Left lung (tissue), 10 donors: ENCODE results near the gene HEY2. TPM values are rescaled to one million over a fixed set of nuclear protein-coding genes. Genes with fewer than 3 reads are reported as not detected.

Experiments used
- ATAC-seq: fragments of 200-7000 bp; cut with Tn5 transposase; one replicate; pipeline ENCODE4 v1.9.1; 2020; ENCODE audit warnings: moderate library complexity
- DNase-seq, 4 donors: peaks; one replicate each; pipeline ENCODE4 v3.0.0-alpha.2; 2013 to 2020
- H3K27ac ChIP-seq, 2 donors: fragments of 200-600 bp; sonication (generic) in 1 of 2; one replicate each; pipeline versions ENCODE4 v1.5.0 to v1.8.0; 2020 to 2021
- H3K27me3 ChIP-seq, 2 donors: fragments of 200-600 bp; sonication (generic) in 1 of 2; one replicate each; pipeline versions ENCODE4 v1.5.0 to v1.8.0; 2020 to 2021
- H3K36me3 ChIP-seq, 2 donors: fragments of 200-600 bp; sonication (generic) in 1 of 2; one replicate each; pipeline versions ENCODE4 v1.5.0 to v1.8.0; 2020 to 2021
- H3K4me1 ChIP-seq, 2 donors: fragments of 200-600 bp; one replicate each; pipeline ENCODE4 v1.8.0; 2021
- H3K4me3 ChIP-seq, 2 donors: fragments of 200-600 bp; sonication (generic) in 1 of 2; one replicate each; pipeline versions ENCODE4 v1.5.0 to v1.8.0; 2020 to 2021; ENCODE audit warnings: mild to moderate bottlenecking in 1 of 2
- H3K9me3 ChIP-seq, 2 donors: fragments of 200-600 bp; sonication (generic) in 1 of 2; one replicate each; pipeline versions ENCODE4 v1.5.0 to v1.8.0; 2020 to 2021
- intact Hi-C, 2 donors: fragments of 100-400 bp; cut with DNase I; formaldehyde crosslinking; loops; one replicate each; pipeline versions ENCODE4 v1.11.2 to v1.14.2; 2022
- polyA plus RNA-seq, 6 donors: library from polyadenylated mRNA; unstranded; fragments of 120-200 nt; gene quantifications; one replicate each; pipeline ENCODE4 v1.2.1, GENCODE V29; 2013; ENCODE audit not compliant: insufficient read length in 6 of 6
- total RNA-seq, 2 donors: library from RNA; stranded (reverse); fragmentation: NEBNext Ultra II Directional; extraction: Animal tissue kit (Norgen Biotek cat#: 25700); gene quantifications; one replicate each; pipeline ENCODE4 v1.2.1, GENCODE V29; 2021
- TF ChIP-seq, protein P1 (sequence below), 2 donors: fragments of 200-600 bp; sonication (generic) in 1 of 2; IDR thresholded peaks; one replicate each; pipeline versions ENCODE4 v1.5.0 to v1.8.0; 2021; ENCODE audit warnings: antibody characterized with exemption in 2 of 2
- donor health status: DM: no; HTN: yes; CAD: no.
- donor health status: DM: no; HTN: no; CAD: no.

HEY2 gene
- total and polyA plus RNA-seq, 8 donors = 1.1 to 3.6 (median 1.5) TPM

DNA sequence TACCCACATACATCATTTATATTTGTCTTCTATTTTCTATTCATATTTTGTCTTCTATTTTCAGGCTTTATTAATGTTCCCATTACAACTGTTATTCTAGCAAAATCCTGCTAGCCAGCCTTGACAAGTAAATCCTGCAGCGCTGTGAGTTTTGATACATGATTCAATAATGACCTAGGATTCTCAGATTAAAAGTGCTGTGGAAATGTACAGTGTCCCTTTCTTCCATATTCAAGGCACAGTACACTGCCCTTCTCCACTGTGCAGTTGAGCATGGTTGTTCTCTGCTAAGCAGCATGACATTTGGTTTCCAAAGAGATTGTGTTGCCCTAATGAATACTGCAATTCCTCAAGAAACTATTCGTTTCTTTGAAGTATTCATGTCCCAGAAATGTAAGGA is 5.8 kb upstream of the HEY2 start:
- no peak overlapping the region for H3K4me3 ChIP-seq
- TF ChIP-seq, protein P1, sequence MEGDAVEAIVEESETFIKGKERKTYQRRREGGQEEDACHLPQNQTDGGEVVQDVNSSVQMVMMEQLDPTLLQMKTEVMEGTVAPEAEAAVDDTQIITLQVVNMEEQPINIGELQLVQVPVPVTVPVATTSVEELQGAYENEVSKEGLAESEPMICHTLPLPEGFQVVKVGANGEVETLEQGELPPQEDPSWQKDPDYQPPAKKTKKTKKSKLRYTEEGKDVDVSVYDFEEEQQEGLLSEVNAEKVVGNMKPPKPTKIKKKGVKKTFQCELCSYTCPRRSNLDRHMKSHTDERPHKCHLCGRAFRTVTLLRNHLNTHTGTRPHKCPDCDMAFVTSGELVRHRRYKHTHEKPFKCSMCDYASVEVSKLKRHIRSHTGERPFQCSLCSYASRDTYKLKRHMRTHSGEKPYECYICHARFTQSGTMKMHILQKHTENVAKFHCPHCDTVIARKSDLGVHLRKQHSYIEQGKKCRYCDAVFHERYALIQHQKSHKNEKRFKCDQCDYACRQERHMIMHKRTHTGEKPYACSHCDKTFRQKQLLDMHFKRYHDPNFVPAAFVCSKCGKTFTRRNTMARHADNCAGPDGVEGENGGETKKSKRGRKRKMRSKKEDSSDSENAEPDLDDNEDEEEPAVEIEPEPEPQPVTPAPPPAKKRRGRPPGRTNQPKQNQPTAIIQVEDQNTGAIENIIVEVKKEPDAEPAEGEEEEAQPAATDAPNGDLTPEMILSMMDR (IDR thresholded peaks at IDR 0.05) = no peak
- no peaks in the 10 kb centered on the region for H3K9me3 ChIP-seq
- peaks cover 4 to 22% of the 10 kb centered on the region in 2 donors for H3K4me1 ChIP-seq
- H3K36me3 ChIP-seq = no peaks in the 10 kb centered on the region
- ATAC-seq = no peak
- no peak overlapping the region for H3K27ac ChIP-seq
- peaks cover 40 to 74% of the 10 kb centered on the region in 2 donors for H3K27me3 ChIP-seq
- intact Hi-C loops = no loop called here
- no peak for DNase-seq

DNA sequence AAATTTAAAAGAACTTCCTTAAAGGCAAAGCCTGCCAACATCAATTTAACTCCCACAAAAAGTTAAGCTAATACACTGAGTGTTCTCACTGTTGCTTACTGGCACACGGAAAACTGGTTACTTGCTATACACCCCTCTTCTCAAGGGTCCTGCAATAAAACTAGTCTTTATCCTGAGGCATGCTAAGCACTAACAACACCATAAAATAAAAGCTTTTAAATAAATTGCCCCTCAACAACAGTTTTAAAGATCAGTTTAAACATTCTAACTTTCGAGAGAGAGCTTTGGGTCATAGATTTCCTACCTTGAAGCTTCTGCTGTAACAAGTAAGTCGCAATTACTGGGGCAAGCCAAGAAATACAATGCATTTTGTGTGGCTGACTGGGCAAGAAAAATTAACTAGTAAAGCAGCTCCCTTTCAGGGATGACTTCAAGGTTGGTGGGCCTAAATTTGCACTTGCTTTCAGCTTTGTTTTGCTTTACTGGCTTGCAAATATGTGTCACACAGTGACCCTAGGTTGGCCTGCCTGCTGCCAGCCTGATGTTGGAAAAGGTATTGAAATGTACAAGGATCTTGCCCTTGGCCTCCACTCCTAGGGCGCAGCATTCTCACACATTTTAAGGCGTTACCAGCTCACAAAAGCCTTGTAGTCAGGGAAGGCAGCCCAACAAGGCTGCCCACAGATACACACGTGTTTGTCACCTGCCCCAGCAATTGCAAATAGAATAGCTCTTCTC is 4.0 kb upstream of the HEY2 start:
- H3K27me3 ChIP-seq = peaks cover 44 to 85% of the 10 kb centered on the region in 2 donors
- no peak for DNase-seq

DNA sequence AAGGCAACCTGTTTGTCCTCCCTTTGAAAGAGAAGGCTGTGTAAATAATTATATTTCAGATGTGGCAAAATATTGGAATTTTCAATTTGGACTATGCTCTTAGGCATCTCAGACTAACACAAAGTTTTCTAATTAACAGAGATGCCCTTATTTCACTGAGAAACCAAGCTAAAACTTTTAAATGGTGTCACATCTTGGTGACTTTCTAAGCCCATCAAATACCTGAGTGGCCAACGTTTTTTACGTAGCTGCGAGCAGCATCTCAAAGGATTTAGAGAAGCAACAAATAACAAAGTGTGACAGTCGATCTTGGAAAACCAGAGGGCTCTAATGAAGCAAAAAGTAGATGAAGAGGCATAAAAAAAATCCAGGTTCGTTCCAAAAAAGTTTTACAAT is 3.4 kb upstream of the HEY2 start:
- Histone ChIP-seq H3K36me3 (no peaks in the 10 kb centered on the region), H3K27ac (no peak overlapping the region), H3K27me3 (peaks cover 49 to 91% of the 10 kb centered on the region in 2 donors), H3K4me1 (peaks cover 8 to 43% of the 10 kb centered on the region in 2 donors), H3K4me3 (no peak overlapping the region), H3K9me3 (no peaks in the 10 kb centered on the region)
- DNase-seq (no peak), ATAC-seq (no peak)
- intact Hi-C loops = no loop called here
- TF ChIP-seq, protein P1 (IDR thresholded peaks at IDR 0.05) = no peak

More for the DNA sequence above, 4.0 kb upstream of the HEY2 start:
- ATAC-seq = no peak
- intact Hi-C loops = no loop called here
- TF ChIP-seq, protein P1 (IDR thresholded peaks at IDR 0.05) = no peak
- Histone ChIP-seq H3K4me3 (no peak overlapping the region), H3K4me1 (peaks cover 8 to 38% of the 10 kb centered on the region in 2 donors), H3K9me3 (no peaks in the 10 kb centered on the region), H3K36me3 (no peaks in the 10 kb centered on the region), H3K27ac (no peak overlapping the region)

DNA sequence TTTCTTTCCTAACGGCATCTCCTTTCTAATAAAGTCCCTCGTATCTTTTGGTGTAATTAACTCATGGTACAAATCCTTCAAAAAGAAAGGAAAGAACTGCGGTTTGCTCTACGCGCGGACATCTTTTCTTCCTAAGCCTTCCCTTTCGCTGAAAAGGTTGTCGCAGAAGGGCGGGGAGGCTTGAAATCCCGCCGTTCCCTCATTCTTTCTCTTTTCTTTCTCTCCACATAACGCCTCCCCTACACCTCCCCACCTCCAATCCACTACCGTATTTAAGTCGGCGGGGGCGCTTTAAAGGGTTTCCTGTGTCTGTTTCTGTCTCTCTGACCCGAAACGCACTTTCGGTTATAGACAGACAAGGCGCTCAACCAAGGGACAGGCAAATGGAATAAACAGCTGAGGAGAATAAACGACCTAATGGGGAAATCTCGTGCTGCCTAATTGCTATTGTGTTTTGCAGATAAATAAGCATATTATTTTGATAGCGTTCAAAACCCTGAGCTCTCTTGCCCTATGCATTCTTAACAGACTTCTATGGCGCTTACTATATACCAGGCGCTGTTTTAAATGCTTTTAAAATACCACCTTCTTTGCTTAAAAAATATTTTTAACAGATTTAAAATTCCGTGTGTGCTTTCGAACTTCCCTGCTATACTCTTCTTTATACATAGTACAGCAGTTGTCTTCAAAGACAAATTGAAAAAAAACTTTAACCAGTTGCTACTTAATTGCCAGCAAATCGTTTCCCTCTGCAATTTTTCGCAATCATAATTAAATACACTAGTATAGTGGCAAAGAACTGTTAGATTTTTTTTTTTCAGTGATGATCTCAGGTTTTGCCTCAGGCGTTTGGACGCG is 2.5 kb upstream of the HEY2 start:
- DNase-seq = peak in 3 of 4 donors; percentile 46 to 60 (median 52)
- H3K4me3 ChIP-seq = peak overlapping the region; percentile 65 to 72
- no peaks in the 10 kb centered on the region for H3K9me3 ChIP-seq
- peaks cover 57 to 100% of the 10 kb centered on the region in 2 donors for H3K27me3 ChIP-seq
- TF ChIP-seq, protein P1 (IDR thresholded peaks at IDR 0.05) = no peak
- peak overlapping the region; percentile 42 to 77 for H3K27ac ChIP-seq
- no peaks in the 10 kb centered on the region for H3K36me3 ChIP-seq
- intact Hi-C loops = no loop called here
- peaks cover 8 to 48% of the 10 kb centered on the region in 2 donors for H3K4me1 ChIP-seq
- peak; percentile 5 for ATAC-seq
